ENCODE measurements around the gene MCAM.

Gene MCAM

DNA sequence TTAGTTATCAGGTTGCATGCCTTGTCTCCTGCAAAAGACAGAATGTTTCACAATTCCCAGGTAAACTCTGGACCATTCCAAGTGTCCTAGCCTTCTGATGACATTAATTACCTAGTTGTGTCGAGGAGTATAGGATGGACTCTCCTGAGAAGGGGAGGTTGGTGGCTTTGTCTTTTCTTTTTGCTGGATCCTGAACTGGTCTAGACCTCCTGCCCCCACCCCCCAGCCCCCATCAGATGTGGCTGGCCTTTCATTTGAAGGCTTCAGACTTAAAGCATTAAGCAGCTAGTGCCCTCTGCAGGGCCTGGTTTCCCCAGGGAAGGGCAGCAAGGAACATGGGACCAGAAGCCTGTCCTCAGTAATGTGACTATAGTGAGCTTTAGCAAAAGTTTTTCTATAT is 9.7 kb downstream of the MCAM start:
- no peak for DNase-seq (ENCODE audit: low spot score)

DNA sequence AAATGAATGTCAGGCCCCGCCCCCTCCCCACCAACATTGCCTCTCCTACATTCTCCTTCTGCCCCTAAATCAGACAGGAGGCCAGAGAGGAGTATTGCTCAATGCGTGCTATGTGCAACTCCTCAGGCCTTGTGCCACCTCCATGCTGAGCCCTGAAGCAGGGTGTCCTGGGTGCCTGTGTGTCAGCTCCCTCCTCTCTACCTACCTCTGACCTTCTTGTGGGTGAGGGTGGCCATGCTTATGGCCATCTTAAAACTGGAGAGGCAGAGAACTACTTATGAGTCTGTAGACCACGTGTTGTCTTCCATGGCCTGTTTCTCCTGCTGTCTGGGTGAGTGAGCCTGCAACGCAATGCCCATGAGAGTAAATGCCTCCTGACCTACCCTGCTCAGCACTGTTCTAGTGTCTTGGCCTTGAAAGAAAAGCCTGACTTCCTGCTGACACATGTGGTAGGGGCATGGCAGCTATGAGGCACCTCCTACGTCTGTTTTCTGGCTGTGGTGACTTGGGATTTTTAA is 10.5 kb downstream of the MCAM start:
- DNase-seq (ENCODE audit: low spot score), result no peak

DNA sequence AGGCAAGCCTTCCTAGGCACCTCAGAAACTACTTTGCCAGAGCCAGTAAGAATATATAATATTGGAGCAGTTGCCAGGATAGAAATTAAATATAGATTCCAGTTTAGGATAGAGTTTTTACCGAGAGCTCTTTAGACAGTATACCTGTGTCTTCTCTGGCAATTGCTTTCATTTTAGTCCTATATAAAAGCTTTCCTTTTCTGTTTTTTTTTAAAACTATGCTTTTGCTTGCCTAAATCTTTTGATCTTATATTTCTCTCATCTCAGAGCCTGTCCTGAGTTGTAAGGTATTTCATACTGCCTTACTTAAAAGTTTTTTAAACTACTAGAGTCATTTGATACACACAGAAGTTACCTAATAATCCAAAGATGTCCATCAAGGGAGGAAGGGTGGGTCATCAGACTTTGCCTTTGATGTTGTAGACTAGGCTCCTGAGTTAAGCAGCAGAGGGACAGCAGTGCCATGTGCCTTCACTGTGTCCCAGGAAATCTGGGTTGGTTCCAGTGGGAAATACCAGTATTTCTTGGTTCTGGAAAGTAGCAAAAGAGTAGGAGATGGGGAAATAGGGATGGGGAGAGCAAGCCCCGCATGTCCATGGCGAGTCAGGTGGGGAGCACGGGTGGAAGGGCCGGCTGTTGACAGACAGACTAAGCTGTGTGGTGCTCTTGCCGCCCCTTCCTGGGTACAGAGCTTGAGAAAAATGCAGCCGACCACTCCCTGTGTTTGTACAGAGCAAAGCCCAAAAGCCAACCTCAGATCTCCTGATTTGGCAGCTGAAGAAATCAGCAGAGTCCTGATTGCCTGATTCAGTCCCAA is 11.2 kb downstream of the MCAM start:
- no peak for DNase-seq (ENCODE audit: low spot score)

DNA sequence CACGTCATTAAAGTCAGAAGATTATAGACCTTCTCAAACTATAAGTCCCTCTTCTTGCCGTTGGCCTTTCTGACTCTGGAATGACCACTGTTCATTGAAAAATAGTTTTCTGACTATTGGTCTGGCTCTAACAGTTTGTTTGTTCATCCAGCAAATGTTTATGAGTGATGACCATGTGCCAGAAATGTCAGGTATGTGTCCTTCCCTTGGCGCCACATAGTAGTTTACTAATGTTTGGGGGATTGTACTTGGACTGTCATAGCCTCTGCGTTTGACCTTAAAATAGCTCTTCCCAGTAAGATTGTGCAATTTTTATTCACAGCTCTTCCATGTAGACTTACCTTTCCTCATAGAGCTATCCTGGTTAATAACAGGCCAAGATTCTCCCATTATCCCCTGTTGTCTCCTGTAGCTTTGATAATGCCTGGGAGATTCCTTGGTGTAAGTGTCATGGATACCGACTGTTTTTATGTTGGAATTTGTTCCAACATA is 13.7 kb downstream of the MCAM start:
- no peak for DNase-seq (ENCODE audit: low spot score)

DNA sequence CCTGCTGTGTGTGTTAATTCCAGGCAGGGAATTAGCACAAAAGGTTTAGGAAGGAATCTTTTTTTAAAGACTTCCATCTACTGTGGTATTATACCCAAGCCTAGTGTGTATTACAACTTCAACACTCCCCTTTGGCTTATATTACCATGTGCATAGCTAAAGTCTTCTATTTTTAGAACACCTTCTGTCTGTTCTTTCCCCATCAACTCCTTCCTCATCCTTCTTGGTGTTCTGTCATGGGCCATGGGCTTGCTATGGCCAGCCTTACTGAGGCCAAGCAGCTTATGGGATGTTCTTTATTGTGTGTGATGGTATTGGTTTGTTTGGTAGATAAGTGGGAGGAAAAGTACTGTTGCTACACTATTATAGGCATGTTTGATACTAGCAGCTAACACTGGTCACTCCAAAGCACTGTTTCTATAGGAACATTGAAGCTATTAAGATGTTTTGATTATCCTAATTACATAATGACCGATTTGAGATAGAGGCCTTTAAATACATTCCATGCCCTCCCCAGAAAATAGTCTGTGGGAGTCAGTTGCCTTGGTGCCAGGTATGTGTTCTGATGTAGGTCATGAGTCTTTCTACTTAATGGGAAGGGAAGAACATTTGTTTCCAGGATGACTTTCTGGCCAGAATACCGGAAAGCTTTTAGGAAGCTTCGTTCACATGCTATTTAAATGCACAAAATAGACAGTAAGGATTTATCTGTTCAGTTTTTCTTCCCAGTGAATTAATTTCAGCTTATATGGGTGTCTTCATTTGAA is 16.5 kb downstream of the MCAM start:
- DNase-seq (ENCODE audit: low spot score), result no peak

DNA sequence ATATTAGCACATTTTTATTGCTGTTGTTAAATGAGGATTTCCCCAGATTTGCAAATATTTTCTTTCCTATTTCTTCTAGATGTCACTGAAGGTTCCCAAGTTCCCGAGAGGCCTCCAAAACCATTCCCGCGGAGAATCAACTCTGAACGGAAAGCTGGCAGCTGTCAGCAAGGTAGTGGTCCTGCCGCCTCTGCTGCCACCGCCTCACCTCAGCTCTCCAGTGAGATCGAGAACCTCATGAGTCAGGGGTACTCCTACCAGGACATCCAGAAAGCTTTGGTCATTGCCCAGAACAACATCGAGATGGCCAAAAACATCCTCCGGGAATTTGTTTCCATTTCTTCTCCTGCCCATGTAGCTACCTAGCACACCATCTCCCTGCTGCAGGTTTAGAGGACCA is 17.5 kb downstream of the MCAM start:
- no peak for DNase-seq (ENCODE audit: low spot score)

DNA sequence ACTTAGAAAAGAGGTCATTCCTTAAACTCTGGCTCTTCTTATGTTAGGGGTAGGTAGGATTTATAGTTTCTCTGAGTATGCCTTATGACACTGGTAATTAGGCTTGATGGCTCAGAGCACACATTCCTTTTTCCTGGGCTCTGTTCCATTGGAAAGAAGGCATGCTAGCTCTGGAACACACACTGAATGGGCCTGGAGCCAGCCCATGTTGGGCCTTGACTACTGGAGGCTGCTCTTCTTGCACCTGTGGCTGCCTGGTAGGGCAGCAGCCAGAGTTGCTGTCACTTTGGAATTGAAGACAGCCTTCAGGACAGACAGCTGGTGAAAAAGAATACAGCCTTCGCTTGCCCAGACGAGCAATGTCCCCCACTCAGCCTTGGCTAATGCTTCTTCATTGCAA is 18.2 kb downstream of the MCAM start:
- DNase-seq (ENCODE audit: low spot score), result no peak

DNA sequence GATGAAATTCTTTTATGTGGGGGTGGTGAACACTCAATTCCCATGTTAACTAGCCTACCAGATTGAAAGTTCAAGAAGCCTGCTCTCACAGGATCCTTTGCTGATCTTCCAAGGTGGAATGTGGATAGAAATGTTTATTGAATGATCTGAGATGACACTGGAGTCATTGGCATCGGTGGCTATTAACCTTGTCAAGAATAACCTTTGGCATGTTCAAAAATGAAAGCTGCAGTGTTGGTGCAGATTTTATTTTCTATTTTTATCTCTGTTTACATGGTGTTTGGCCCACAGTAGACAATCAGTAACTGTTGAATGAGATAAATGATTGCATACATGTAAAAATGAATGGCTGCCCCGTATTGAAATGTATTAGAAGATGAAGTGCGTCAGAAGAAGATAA is 19.0 kb downstream of the MCAM start:
- no peak for DNase-seq (ENCODE audit: low spot score)

DNA sequence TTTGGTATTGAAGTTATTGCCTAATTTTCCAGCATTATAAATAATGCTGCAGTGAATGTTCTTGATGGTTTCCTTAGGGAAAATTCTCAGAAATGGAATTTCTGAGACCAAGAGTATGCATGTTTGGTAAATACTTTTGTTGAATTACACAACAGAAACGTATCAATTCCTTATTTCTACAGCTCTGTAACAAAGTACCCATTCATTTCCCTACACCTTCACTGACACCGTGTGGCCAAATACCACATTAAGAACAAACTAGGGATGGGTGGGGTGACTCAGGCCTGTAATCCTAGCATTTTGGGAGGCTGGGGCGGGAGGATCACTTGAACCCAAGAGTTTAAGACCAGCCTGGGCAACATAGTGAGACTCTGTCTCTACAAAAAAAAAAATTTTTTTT is 21.8 kb downstream of the MCAM start:
- no peak for DNase-seq (ENCODE audit: low spot score)

DNA sequence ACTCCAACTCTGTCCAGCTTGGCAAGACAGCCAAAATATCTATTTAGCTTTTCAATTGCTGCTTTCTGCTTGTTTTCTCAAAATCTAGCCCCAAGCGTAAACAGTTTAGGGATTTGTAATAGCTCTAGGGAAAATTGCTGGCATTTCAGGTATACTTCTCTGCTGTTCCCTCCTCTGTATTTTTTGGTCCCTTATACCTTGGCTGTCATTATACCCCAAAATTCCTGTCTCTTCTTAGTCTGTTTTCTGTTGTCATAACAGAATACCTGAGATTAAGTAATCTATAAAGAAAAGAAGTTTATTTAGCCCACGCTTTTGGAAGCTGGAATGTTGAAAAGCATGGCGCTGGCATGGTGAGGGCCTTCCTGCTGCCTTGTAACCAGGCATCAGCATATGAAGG is 23.5 kb downstream of the MCAM start:
- DNase-seq (ENCODE audit: low spot score), result no peak

DNA sequence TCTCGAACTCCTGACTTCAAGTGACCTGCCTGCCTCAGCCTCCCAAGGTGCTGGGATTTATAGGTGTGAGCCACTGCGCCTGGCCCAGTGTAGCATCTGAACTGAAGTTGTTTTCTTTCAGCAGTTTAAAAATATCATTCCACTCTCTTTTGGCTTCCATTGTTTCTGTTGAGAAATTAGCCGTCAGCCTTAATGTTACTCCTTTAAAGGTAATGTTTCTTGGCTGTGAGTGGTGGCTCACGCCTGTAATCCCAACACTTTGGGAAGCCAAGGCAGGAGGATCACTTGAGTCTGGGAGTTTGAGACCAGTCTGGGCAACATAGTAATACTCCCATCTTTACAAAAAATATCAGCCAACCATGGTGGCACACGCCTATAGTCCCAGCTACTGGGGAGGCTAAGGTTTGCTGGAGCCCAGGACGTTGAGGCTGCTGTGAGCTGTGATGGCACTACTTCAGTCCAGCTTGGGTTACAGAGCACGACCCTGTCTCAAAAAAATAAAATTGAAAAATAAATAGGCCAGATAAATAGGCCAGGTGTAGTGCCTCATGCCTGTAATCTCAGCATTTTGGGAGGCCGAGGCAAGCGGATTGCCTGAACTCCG is 25.9 kb downstream of the MCAM start:
- no peak for DNase-seq (ENCODE audit: low spot score)

DNA sequence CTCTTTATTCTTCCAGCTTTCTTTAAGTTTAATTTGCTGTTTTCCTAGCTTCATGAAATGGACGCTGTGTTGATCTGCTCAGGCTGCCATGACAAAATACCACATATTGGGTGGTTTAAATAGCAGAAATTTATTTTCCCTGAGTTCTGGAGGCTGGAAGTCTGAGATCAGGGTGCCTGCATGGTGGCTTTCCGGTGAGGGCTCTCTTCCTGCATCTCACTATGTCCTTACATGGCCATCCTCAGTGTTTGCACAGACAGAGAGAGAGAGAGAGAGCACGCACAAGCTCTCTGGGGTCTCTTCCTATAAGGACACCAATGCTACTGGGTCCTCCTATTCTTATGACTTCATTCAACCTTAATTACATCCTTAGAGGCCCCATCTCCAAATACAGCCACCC is 28.7 kb downstream of the MCAM start:
- DNase-seq (ENCODE audit: low spot score), result no peak

DNA sequence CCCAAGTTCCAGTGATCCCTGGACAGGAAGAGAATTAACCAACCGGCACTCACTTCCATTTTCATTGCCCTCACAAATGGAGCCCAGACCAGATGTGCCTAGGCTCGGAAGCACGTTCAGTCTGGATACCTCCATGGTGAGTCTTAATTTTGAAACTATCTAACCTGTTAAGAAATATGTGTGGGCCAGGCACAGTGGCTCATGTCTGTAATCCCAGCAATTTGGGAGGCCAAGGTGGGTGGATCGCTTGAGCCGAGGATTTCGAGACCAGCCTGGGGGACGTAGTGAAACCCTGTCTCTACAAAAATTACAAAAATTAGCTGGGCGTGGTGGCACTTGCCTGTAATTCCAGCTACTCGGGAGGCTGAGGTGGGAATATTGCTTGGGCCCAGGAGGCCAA is 31.5 kb downstream of the MCAM start:
- no peak for DNase-seq (ENCODE audit: low spot score)

DNA sequence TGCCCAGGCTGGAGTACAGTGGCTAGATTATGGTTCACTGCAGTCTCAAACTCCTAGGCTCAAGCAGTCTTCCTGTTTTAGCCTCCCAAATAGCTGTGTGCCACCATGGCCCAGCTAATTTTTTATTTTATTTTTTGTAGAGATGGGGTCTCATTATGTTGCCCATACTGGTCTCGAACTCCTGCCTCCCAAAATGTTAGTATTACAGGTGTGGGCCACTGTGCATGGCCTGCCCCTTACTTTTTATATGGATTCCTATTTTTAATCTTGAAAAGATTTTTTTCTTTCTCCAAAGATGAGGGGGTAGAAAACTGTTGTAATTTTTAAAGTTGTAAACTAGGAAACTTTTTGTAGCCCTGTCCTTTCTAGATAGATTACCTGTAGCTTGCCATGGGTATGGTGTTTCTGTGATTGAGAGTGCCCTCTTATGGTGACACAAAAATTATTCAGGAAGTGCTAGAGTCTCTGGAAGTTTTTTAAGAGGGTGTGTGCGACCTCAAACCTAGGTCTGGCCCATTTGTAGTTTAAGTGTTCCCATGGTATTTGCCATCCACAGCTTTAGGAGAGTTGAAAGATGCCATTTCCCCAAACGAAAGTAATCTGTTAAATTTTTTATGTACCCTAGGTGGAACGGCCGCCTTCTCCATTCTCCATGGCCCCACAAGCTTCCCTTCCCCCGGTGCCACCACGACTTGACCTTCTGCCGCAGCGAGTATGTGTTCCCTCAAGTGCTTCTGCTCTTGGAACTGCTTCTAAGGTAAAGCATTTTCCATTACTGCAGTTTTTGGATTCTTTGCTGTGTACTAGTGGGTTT is 32.4 kb downstream of the MCAM start:
- no peak for DNase-seq (ENCODE audit: low spot score)

DNA sequence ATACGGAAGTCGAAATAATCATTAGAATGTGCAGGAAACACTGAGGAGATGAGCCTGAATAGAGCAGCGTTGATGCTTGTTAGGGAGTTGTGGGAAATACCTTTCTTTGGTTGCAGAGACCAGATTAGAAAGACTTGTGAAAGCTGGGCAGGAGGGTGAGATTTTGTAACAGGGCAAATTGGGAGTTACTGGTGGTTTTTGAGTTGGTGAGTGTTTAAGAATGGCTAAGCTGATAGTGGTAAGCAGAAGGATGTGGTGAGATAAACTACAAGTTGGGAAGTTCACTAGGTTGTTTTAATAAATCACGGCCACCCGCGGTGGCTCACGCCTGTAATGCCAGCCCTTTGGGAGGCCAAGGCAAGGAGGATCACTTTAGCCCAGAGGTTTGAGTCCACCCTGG is 34.4 kb downstream of the MCAM start:
- no peak for DNase-seq (ENCODE audit: low spot score)

DNA sequence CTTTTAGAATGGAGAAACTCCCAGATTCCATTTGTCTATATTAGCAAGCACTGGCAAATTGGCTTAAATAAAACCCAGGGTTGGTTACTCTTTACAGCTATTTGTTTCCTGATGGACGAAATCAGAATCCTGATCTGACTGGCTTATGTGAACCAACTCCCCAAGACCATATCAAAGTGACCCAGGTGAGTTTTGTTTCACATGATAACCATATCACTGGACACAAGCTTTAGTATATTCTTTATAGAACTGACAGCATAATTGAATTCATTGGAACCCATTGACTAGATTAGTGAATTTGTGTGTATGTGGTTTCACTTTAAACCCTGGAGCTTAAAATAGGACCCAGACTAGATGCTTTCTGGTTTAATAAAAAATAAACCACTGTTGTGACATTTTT is 39.3 kb downstream of the MCAM start:
- no peak for DNase-seq (ENCODE audit: low spot score)

DNA sequence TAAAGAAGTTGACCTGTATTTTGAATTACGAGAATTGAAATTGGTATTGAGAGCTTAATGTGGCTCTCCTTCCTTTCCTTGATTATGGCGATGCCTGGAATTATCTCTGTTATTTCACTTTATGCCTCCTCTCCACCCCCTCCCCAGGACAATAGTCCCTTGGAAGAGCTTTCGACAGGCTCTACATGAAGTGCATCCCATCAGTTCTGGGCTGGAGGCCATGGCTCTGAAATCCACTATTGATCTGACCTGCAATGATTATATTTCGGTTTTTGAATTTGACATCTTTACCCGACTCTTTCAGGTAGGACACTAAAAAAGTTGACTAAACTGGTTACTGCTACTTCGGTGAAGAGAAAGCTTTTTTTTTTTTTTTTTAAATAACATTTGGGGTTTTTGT is 43.2 kb downstream of the MCAM start:
- DNase-seq (ENCODE audit: low spot score), result no peak

DNA sequence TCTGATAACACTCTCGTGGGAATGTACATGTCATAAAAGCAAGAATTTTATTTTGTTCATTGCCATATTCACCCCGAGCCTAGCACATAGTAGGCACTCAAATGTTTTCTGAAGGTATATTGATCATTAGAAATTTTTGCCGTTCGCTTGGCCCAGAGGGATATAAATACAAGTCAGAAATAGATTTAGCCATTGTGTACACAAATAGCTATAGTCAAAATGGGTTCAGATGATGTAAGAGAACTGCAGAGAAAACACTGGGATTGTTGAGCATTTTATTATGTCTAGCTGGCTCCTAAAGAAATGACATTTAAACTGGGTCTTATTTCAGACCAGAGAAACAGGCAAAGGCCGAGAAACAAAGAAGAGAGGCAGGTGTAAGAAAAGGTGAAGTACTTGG is 49.3 kb downstream of the MCAM start:
- no peak for DNase-seq (ENCODE audit: low spot score)

DNA sequence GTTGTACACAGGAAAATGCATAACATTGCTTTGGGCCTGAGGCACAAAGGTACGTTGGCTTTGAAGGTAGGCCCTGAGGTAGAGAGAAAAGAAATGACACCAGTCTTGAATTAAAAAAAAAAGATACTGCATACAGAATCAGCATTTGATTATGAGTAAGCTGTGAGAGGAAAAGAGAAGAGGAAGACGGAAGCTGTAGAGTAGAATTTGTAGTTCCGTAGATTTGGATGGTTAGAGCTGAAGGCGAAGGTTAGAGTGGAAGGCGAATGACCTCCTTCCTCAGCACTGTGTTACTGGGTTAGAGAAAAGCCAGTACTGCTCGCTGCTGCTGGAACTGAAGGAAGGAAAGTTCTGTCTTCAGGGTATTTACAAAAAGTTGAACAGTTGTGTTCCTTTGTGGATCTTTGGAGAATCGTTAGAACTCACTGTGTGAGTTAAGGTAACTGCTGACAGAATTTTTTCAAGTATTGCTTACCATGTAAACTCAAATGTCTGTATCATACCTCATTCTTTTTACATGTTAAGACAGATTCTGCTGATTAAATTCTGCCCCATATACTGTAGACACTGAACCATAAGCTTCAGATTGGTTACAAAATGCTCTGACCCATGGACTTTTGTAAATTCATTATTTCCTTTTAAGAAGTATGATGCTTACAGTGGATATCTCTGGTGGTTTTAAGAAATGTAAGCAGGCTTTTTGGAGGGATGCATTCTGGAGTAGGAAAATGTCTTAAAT is 50.2 kb downstream of the MCAM start:
- no peak for DNase-seq (ENCODE audit: low spot score)

DNA sequence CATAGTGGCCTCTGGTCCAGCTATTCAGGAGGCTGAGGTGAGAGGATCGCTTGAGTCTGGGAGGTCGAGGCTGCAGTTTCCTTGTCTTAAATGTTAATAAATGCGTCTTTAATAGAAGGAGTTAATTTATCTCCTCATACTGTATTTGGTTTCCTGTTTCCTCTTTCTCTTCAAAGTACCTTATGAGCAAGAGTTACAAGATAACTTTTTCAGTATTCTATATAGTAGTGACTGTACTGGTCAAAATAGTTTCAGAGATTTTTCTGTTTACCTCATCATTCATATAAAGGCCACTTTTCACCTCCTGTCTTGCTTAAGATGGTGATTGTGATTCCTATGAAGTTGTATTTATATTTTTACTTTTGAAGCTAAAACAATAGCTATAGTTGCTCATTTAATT is 50.9 kb downstream of the MCAM start:
- DNase-seq (ENCODE audit: low spot score), result no peak

DNA sequence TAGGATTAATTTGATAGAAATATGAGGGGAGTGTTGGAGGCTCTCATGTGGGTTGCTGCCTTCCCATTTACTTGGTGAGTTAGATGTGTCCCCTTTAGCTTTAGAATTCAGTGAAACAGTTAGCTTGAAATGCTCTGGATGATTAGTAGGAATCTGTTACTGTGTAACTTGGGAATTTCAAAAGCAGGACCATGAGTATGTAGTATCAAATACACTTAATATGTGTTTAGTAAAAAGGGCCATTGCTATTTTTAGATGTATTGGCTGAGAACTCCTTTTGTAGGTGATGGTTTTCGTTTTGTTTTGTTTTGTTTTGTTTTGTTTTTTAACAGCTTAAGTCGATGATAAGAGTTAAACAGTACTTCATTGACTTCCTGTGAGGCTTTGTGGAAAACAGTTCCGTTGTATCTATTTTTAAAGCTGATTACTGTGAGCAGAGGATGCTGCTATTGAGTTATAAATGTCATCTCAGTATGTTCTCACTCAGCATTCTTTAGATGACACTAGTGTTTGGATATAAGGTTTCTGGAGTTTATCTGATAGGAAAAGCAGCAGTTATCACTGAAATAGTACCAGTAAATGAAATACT is 53.5 kb downstream of the MCAM start:
- no peak for DNase-seq (ENCODE audit: low spot score)
